ENCODE measurements around the gene CUX1. TPM values are rescaled to one million over a fixed set of nuclear protein-coding genes. Genes with fewer than 3 reads are reported as not detected.
"Not testable (repeated sequence)": the region's sequence is repeated elsewhere in the genome, so short reads cannot be mapped to it uniquely, and the experiment has no call there.

The CUX1 gene
- polyA plus RNA-seq, 3 donors from 2014 or later: 3.1 to 25.9 (median 12.5) TPM

- Mint-ChIP-seq H3K27me3 (ENCODE audit: low read depth in 3 of 3) (peaks cover 3 to 9% (median 7%) of the 10 kb centered on the region in 3 donors), H3K4me3 (no peak overlapping the region)
These were observed 32.9 kb upstream of the CUX1 start for GRCh38 chr7:101784292-101785127.

GRCh38 chr7:101787864-101788263, 29.6 kb upstream of the CUX1 start:
- Mint-ChIP-seq H3K4me1 (peaks cover 0 to 2% of the 10 kb centered on the region in 2 donors), H3K27ac (no peak overlapping the region)
- DNase-seq: no peak

More at GRCh38 chr7:101784292-101785127, 32.9 kb upstream of the CUX1 start:
- H3K9me3 Mint-ChIP-seq: no peaks in the 10 kb centered on the region
- no peak overlapping the region for H3K27ac Mint-ChIP-seq
- H3K4me1 Mint-ChIP-seq: peaks cover 0 to 2% of the 10 kb centered on the region in 2 donors
- no peak for DNase-seq
- H3K36me3 Mint-ChIP-seq: no peaks in the 10 kb centered on the region

GRCh38 chr7:101788517-101788916, 28.9 kb upstream of the CUX1 start:
- no peak for DNase-seq
- Mint-ChIP-seq H3K36me3 (no peaks in the 10 kb centered on the region), H3K4me3 (no peak overlapping the region), H3K9me3 (no peaks in the 10 kb centered on the region), H3K27ac (no peak overlapping the region), H3K27me3 (ENCODE audit: low read depth in 3 of 3) (peaks cover 3 to 7% (median 6%) of the 10 kb centered on the region in 3 donors), H3K4me1 (peaks cover 0 to 2% of the 10 kb centered on the region in 2 donors)

More at GRCh38 chr7:101787864-101788263, 29.6 kb upstream of the CUX1 start:
- Mint-ChIP-seq H3K36me3 (no peaks in the 10 kb centered on the region), H3K27me3 (ENCODE audit: low read depth in 3 of 3) (peaks cover 3 to 7% (median 6%) of the 10 kb centered on the region in 3 donors), H3K4me3 (no peak overlapping the region), H3K9me3 (no peaks in the 10 kb centered on the region)

GRCh38 chr7:101790566-101791293, 26.7 kb upstream of the CUX1 start:
- Mint-ChIP-seq H3K4me3 (no peak overlapping the region), H3K27me3 (ENCODE audit: low read depth in 3 of 3) (peaks cover 3 to 7% (median 4%) of the 10 kb centered on the region in 3 donors), H3K27ac (no peak overlapping the region), H3K36me3 (no peaks in the 10 kb centered on the region), H3K9me3 (no peaks in the 10 kb centered on the region), H3K4me1 (no peaks in the 10 kb centered on the region)
- no peak for DNase-seq

GRCh38 chr7:101792051-101792681, 25.3 kb upstream of the CUX1 start:
- H3K9me3 Mint-ChIP-seq: no peaks in the 10 kb centered on the region
- H3K36me3 Mint-ChIP-seq: no peaks in the 10 kb centered on the region
- DNase-seq: no peak
- H3K27me3 Mint-ChIP-seq (ENCODE audit: low read depth in 3 of 3): peaks cover 3 to 10% (median 6%) of the 10 kb centered on the region in 3 donors
- no peak overlapping the region for H3K4me3 Mint-ChIP-seq
- no peak overlapping the region for H3K27ac Mint-ChIP-seq
- no peaks in the 10 kb centered on the region for H3K4me1 Mint-ChIP-seq

- not testable (repeated sequence) for H3K9me3 Mint-ChIP-seq; H3K27me3 Mint-ChIP-seq (ENCODE audit: low read depth in 3 of 3)
These were observed 24.7 kb upstream of the CUX1 start for GRCh38 chr7:101792682-101793071.

GRCh38 chr7:101795461-101795860, 22.0 kb upstream of the CUX1 start:
- Mint-ChIP-seq H3K4me1 (no peaks in the 10 kb centered on the region), H3K27ac (peak overlapping the region in 1 of 6 donors; percentile 12), H3K36me3 (no peaks in the 10 kb centered on the region), H3K9me3 (no peaks in the 10 kb centered on the region), H3K27me3 (ENCODE audit: low read depth in 3 of 3) (peaks cover 2 to 7% (median 6%) of the 10 kb centered on the region in 3 donors), H3K4me3 (no peak overlapping the region)
- DNase-seq: no peak

More at GRCh38 chr7:101792682-101793071, 24.7 kb upstream of the CUX1 start:
- H3K4me3 Mint-ChIP-seq, H3K27ac Mint-ChIP-seq, H3K4me1 Mint-ChIP-seq, DNase-seq, H3K36me3 Mint-ChIP-seq: not testable (repeated sequence)

- not testable (repeated sequence) for DNase-seq, H3K9me3 Mint-ChIP-seq, H3K36me3 Mint-ChIP-seq, H3K4me1 Mint-ChIP-seq, H3K4me3 Mint-ChIP-seq, H3K27ac Mint-ChIP-seq
- peaks cover 6 to 10% (median 10%) of the 10 kb centered on the region in 3 donors for H3K27me3 Mint-ChIP-seq (ENCODE audit: low read depth in 3 of 3)
These were observed 19.3 kb upstream of the CUX1 start for GRCh38 chr7:101798173-101798572.

GRCh38 chr7:101803203-101804087, 14.0 kb upstream of the CUX1 start:
- Mint-ChIP-seq H3K27ac (no peak overlapping the region), H3K4me3 (no peak overlapping the region), H3K36me3 (no peaks in the 10 kb centered on the region), H3K4me1 (peaks cover 7 to 17% of the 10 kb centered on the region in 2 donors), H3K27me3 (ENCODE audit: low read depth in 3 of 3) (peaks cover 9 to 13% (median 10%) of the 10 kb centered on the region in 3 donors), H3K9me3 (no peaks in the 10 kb centered on the region)
- no peak for DNase-seq

GRCh38 chr7:101804088-101804963, 13.1 kb upstream of the CUX1 start:
- Mint-ChIP-seq H3K9me3 (no peaks in the 10 kb centered on the region), H3K4me1 (peaks cover 7 to 17% of the 10 kb centered on the region in 2 donors), H3K36me3 (no peaks in the 10 kb centered on the region), H3K27me3 (ENCODE audit: low read depth in 3 of 3) (peaks cover 8 to 14% (median 9%) of the 10 kb centered on the region in 3 donors), H3K27ac (no peak overlapping the region), H3K4me3 (peak overlapping the region in 1 of 5 donors; percentile 25)
- no peak for DNase-seq

GRCh38 chr7:101804967-101805366, 12.5 kb upstream of the CUX1 start:
- no peak overlapping the region for H3K4me3 Mint-ChIP-seq
- peaks cover 7 to 17% of the 10 kb centered on the region in 2 donors for H3K4me1 Mint-ChIP-seq
- H3K27ac Mint-ChIP-seq: no peak overlapping the region
- DNase-seq: no peak
- no peaks in the 10 kb centered on the region for H3K9me3 Mint-ChIP-seq
- H3K27me3 Mint-ChIP-seq (ENCODE audit: low read depth in 3 of 3): peaks cover 8 to 14% (median 9%) of the 10 kb centered on the region in 3 donors
- no peaks in the 10 kb centered on the region for H3K36me3 Mint-ChIP-seq

- Mint-ChIP-seq H3K27ac (no peak overlapping the region), H3K4me1 (peaks cover 12 to 16% of the 10 kb centered on the region in 2 donors), H3K36me3 (no peaks in the 10 kb centered on the region), H3K9me3 (no peaks in the 10 kb centered on the region), H3K27me3 (ENCODE audit: low read depth in 3 of 3) (peaks cover 2 to 7% (median 6%) of the 10 kb centered on the region in 3 donors), H3K4me3 (peak overlapping the region in 3 of 5 donors; percentile 17 to 25 (median 24))
- no peak for DNase-seq
These were observed 4.8 kb upstream of the CUX1 start for GRCh38 chr7:101812595-101812994.

All from immature natural killer cell (primary cell).